ENCODE results near the gene B4GALNT2.

DNA sequence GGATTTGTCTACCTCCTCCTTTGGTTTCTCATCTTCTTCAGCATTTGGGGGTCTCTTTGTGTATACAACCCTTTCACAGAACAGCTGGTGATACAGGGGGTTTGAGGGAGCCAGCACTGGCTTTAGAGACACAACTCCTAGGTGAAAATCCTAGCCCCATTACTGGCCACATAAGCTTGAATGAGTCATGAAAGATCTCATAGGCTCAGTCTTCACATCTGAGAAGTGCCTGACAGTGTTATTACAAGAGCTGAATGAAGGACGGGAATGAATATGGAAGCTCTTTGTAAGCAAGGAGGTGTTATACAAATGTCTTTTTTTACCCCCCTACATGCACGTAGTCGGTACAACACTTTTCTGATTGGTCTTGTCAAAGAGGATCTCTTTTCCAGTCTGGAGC lies 1.7 kb upstream of the B4GALNT2 start:
- TF ChIP-seq, protein P1, sequence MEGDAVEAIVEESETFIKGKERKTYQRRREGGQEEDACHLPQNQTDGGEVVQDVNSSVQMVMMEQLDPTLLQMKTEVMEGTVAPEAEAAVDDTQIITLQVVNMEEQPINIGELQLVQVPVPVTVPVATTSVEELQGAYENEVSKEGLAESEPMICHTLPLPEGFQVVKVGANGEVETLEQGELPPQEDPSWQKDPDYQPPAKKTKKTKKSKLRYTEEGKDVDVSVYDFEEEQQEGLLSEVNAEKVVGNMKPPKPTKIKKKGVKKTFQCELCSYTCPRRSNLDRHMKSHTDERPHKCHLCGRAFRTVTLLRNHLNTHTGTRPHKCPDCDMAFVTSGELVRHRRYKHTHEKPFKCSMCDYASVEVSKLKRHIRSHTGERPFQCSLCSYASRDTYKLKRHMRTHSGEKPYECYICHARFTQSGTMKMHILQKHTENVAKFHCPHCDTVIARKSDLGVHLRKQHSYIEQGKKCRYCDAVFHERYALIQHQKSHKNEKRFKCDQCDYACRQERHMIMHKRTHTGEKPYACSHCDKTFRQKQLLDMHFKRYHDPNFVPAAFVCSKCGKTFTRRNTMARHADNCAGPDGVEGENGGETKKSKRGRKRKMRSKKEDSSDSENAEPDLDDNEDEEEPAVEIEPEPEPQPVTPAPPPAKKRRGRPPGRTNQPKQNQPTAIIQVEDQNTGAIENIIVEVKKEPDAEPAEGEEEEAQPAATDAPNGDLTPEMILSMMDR (IDR thresholded peaks at IDR 0.05) = no peak
- no peak for TF ChIP-seq EZH2 (IDR thresholded peaks at IDR 0.05; ENCODE audit: borderline replicate concordance, insufficient read depth, low read depth, low read length, poor library complexity, severe bottlenecking)
